ENCODE data around the gene EMILIN3. TPM values are rescaled to one million over a fixed set of nuclear protein-coding genes. Genes with fewer than 3 reads are reported as not detected.

Gene EMILIN3
- polyA plus RNA-seq, 1 of the 3 experiments (the other 2 are of a cell fraction) = 0.02 TPM

- Histone ChIP-seq H3K36me3 (replicated peaks in 1 of 2; ENCODE audit: control insufficient read depth in 1 of 2, insufficient read depth in 2 of 2, low read length in 1 of 2) (no peaks in the 10 kb centered on the region), H4K20me1 (ENCODE audit: insufficient read depth) (no peaks in the 10 kb centered on the region), H3F3A (replicated peaks; ENCODE audit: insufficient read depth) (no peaks in the 10 kb centered on the region), H3K9me2 (no peaks in the 10 kb centered on the region), H3K27ac (ENCODE audit: low read depth in 2 of 2, low read length in 1 of 2) (no peak overlapping the region), H3K27me3 (ENCODE audit: insufficient read depth) (no peaks in the 10 kb centered on the region), H3K4me2 (no peak overlapping the region), H3K4me3 (ENCODE audit: low read depth in 2 of 2, low read length in 1 of 2) (no peak overlapping the region), H3K79me2 (ENCODE audit: insufficient read depth) (no peaks in the 10 kb centered on the region), H2AFZ (ENCODE audit: low read depth) (no peak overlapping the region), H3K9ac (no peak overlapping the region), H3K4me1 (ENCODE audit: control insufficient read depth in 1 of 2, insufficient read depth in 2 of 2, low read depth in 1 of 2, low read length in 1 of 2) (no peaks in the 10 kb centered on the region; a peak in 1 of 4 replicates), H3K9me3 (no peaks in the 10 kb centered on the region)
- WGBS (ENCODE audit: low lambda C conversion rate) = 83% methylated on average over 12 of the region's 13 CpGs
- CTCF ChIA-PET = interaction anchor here (1.1 to 3.3 kb wide), 3 partner anchors 8 to 175 kb away, joined by 3 to 13 read pairs (median 7); no protein-coding TSS in a partner anchor
- POLR2A ChIA-PET = no interaction called here
- TF ChIP-seq MAX (IDR thresholded peaks at IDR 0.05; ENCODE audit: low read depth) = no peak
- DNase-seq = no peak
Observed at GRCh38 chr20:41347523-41348429, 18.8 kb downstream of the EMILIN3 start.

GRCh38 chr20:41345729-41346067, 20.9 kb downstream of the EMILIN3 start:
- Histone ChIP-seq H3K79me2 (ENCODE audit: insufficient read depth) (no peaks in the 10 kb centered on the region), H3K4me3 (ENCODE audit: low read depth in 2 of 2, low read length in 1 of 2) (no peak overlapping the region), H2AFZ (ENCODE audit: low read depth) (no peak overlapping the region), H3K4me1 (ENCODE audit: control insufficient read depth in 1 of 2, insufficient read depth in 2 of 2, low read depth in 1 of 2, low read length in 1 of 2) (no peaks in the 10 kb centered on the region; a peak in 1 of 4 replicates), H3F3A (replicated peaks; ENCODE audit: insufficient read depth) (no peaks in the 10 kb centered on the region), H3K4me2 (no peak overlapping the region), H3K27me3 (ENCODE audit: insufficient read depth) (no peaks in the 10 kb centered on the region), H3K9me2 (no peaks in the 10 kb centered on the region), H4K20me1 (ENCODE audit: insufficient read depth) (no peaks in the 10 kb centered on the region), H3K27ac (ENCODE audit: low read depth in 2 of 2, low read length in 1 of 2) (no peak overlapping the region), H3K9me3 (no peaks in the 10 kb centered on the region), H3K9ac (no peak overlapping the region), H3K36me3 (replicated peaks in 1 of 2; ENCODE audit: control insufficient read depth in 1 of 2, insufficient read depth in 2 of 2, low read length in 1 of 2) (no peaks in the 10 kb centered on the region)
- ChIA-PET POLR2A (no interaction called here), CTCF (interaction anchor here (0.7 to 1.6 kb wide), 4 partner anchors 20 to 377 kb away, joined by 3 to 5 read pairs (median 4); no protein-coding TSS in a partner anchor)
- no peak for DNase-seq
- TF ChIP-seq FOXJ3 (CRISPR knock-in tag; IDR thresholded peaks at IDR 0.05) (no peak), PBX3 (IDR thresholded peaks at IDR 0.05) (no peak), SMC3 (IDR thresholded peaks at IDR 0.05; ENCODE audit: low read depth, low read length) (no peak), USF2 (IDR thresholded peaks at IDR 0.05; ENCODE audit: borderline replicate concordance, low read depth, low read length) (no peak), RXRA (IDR thresholded peaks at IDR 0.05; ENCODE audit: borderline replicate concordance, low read depth) (no peak), MEF2A (IDR thresholded peaks at IDR 0.05; ENCODE audit: borderline replicate concordance, low read depth) (no peak), TCF12 (IDR thresholded peaks at IDR 0.05) (no peak), ELF1 (IDR thresholded peaks at IDR 0.05) (no peak), RAD21 (IDR thresholded peaks at IDR 0.05; ENCODE audit: low read length) (no peak), REST (IDR thresholded peaks at IDR 0.05; ENCODE audit: low read depth, low read length) (no peak), POLR2AphosphoS5 (IDR thresholded peaks at IDR 0.05; ENCODE audit: low read depth, low read length) (no peak), FOXM1 (IDR thresholded peaks at IDR 0.05; ENCODE audit: low read depth) (no peak), NFIC (IDR thresholded peaks at IDR 0.05; ENCODE audit: borderline replicate concordance) (no peak), EP300 (IDR thresholded peaks at IDR 0.05; ENCODE audit: borderline replicate concordance in 1 of 2, low read depth in 1 of 2, low read length in 1 of 2) (no peak), RFX5 (IDR thresholded peaks at IDR 0.05; ENCODE audit: low read length) (no peak), GABPA (IDR thresholded peaks at IDR 0.05; ENCODE audit: low read depth) (no peak), YY1 (IDR thresholded peaks at IDR 0.05; ENCODE audit: low read depth) (no peak), TEAD4 (IDR thresholded peaks at IDR 0.05; ENCODE audit: borderline replicate concordance, insufficient read depth) (no peak)
- 98% methylated on average over 7 of the region's 17 CpGs for WGBS (ENCODE audit: low lambda C conversion rate)
